Liver (tissue), 9 donors: ENCODE data around the gene FAM184B. TPM values are rescaled to one million over a fixed set of nuclear protein-coding genes. Genes with fewer than 3 reads are reported as not detected.

Source experiments
- DNase-seq: peaks from one replicate; pipeline ENCODE4 v3.0.0-alpha.2; 2017; ENCODE audit warnings: low spot score
- H3K27ac ChIP-seq, 2 donors: one replicate each; pipeline ENCODE4 v1.7.0; 2013; ENCODE audit warnings: inconsistent platforms in 2 of 2, low read length in 2 of 2, control low read depth in 1 of 2, low read depth in 1 of 2, mild to moderate bottlenecking in 1 of 2
- H3K27me3 ChIP-seq, 4 donors: one replicate each; pipeline versions ENCODE4 v1.6.1 to v1.7.0; 2013; ENCODE audit warnings: low read length in 3 of 4, inconsistent platforms in 1 of 4, mild to moderate bottlenecking in 1 of 4, moderate library complexity in 1 of 4; ENCODE audit not compliant: control insufficient read depth in 4 of 4, insufficient read depth in 4 of 4
- H3K36me3 ChIP-seq, 4 donors: one replicate each; pipeline versions ENCODE4 v1.6.1 to v1.7.0; 2013; ENCODE audit warnings: low read length in 3 of 4, mild to moderate bottlenecking in 3 of 4, low read depth in 1 of 4, moderate library complexity in 1 of 4; ENCODE audit not compliant: control insufficient read depth in 4 of 4, insufficient read depth in 3 of 4
- H3K4me1 ChIP-seq, 4 donors: one replicate each; pipeline versions ENCODE4 v1.6.1 to v1.7.0; 2013; ENCODE audit warnings: low read length in 3 of 4, mild to moderate bottlenecking in 3 of 4, moderate library complexity in 1 of 4; ENCODE audit not compliant: control insufficient read depth in 4 of 4, insufficient read depth in 4 of 4
- H3K4me3 ChIP-seq, 3 donors: one replicate each; pipeline versions ENCODE4 v1.6.1 to v1.7.0; 2013; ENCODE audit warnings: low read length in 3 of 3, control low read depth in 1 of 3, low read depth in 1 of 3, mild to moderate bottlenecking in 1 of 3
- H3K9ac ChIP-seq, 2 donors: one replicate each; pipeline ENCODE4 v1.7.0; 2013; ENCODE audit warnings: low read length in 2 of 2, mild to moderate bottlenecking in 2 of 2, moderate library complexity in 2 of 2, control low read depth in 1 of 2, low read depth in 1 of 2
- H3K9me3 ChIP-seq, 4 donors: one replicate each; pipeline versions ENCODE4 v1.6.1 to v1.7.0; 2013; ENCODE audit warnings: low read length in 3 of 4; ENCODE audit not compliant: control insufficient read depth in 4 of 4
- EGR1 ChIP-seq, 2 donors: IDR thresholded peaks; 2 replicates each; pipeline ENCODE4 v1.6.1; 2016 to 2018; ENCODE audit warnings: antibody characterized with exemption in 2 of 2, low read depth in 2 of 2
- FOXA1 ChIP-seq: IDR thresholded peaks from 2 replicates; pipeline ENCODE4 v1.6.1; 2016; ENCODE audit warnings: antibody characterized with exemption
- FOXA2 ChIP-seq: IDR thresholded peaks from 2 replicates; pipeline ENCODE4 v1.6.1; 2016; ENCODE audit warnings: antibody characterized with exemption
- GABPA ChIP-seq, 2 donors: IDR thresholded peaks in 1 of 2; conservative IDR thresholded peaks in 1 of 2; 2 replicates each; pipeline ENCODE4 v1.6.1; 2016; ENCODE audit warnings: antibody characterized with exemption in 2 of 2, mild to moderate bottlenecking in 1 of 2, moderate library complexity in 1 of 2
- HNF4A ChIP-seq, 2 donors: conservative IDR thresholded peaks; 2 replicates each; pipeline ENCODE4 v1.6.1; 2016; ENCODE audit warnings: antibody characterized with exemption in 2 of 2, mild to moderate bottlenecking in 2 of 2
- HNF4G ChIP-seq: IDR thresholded peaks from 2 replicates; pipeline ENCODE4 v1.6.1; 2016; ENCODE audit warnings: antibody characterized with exemption
- JUND ChIP-seq, 2 donors: IDR thresholded peaks; 2 replicates each; pipeline ENCODE4 v1.6.1; 2016; ENCODE audit warnings: antibody characterized with exemption in 2 of 2
- NR2F2 ChIP-seq: IDR thresholded peaks from 2 replicates; pipeline ENCODE4 v1.6.1; 2016; ENCODE audit warnings: antibody characterized with exemption
- RAD21 ChIP-seq, 2 donors: IDR thresholded peaks; 2 replicates each; pipeline ENCODE4 v1.6.1; 2016; ENCODE audit warnings: antibody characterized with exemption in 2 of 2, mild to moderate bottlenecking in 2 of 2
- RXRA ChIP-seq, 2 donors: IDR thresholded peaks; 2 replicates each; pipeline ENCODE4 v1.6.1; 2017 to 2018; ENCODE audit warnings: antibody characterized with exemption in 2 of 2, mild to moderate bottlenecking in 1 of 2
- SP1 ChIP-seq: IDR thresholded peaks from 2 replicates; pipeline ENCODE4 v1.6.1; 2018; ENCODE audit warnings: antibody characterized with exemption, mild to moderate bottlenecking
- TAF1 ChIP-seq: conservative IDR thresholded peaks from 2 replicates; pipeline ENCODE4 v1.6.1; 2016; ENCODE audit warnings: antibody characterized with exemption, mild to moderate bottlenecking
- YY1 ChIP-seq: IDR thresholded peaks from 2 replicates; pipeline ENCODE4 v1.6.1; 2016; ENCODE audit warnings: antibody characterized with exemption, mild to moderate bottlenecking
- WGBS: extraction: QIAGEN DNeasy Blood & Tissue Kit; methylation state at CpG from one replicate; pipeline ENCODE4 v1.1.7; 2013; 5-methylcytosine and 5-hydroxymethylcytosine counted together
- polyA plus RNA-seq, 2 donors: library from polyadenylated mRNA; stranded (reverse) in 1 of 2; unstranded in 1 of 2; fragments of 200-250 nt in 1 of 2; fragments of >200 nt in 1 of 2; fragmentation: Nextera tagmentation in 1 of 2; extraction: Ambion mirVana in 1 of 2; gene quantifications; one replicate each; pipeline versions ENCODE4 v1.2.1 to v1.2.3, GENCODE V29; 2013 to 2015
- total RNA-seq, 2 donors: library from RNA; depleted of rRNA; stranded (reverse); fragments of >200 nt; gene quantifications; one replicate each; pipeline ENCODE4 v1.2.3, GENCODE V29; 2014
- TF ChIP-seq, protein P1 (sequence below): IDR thresholded peaks from 2 replicates; pipeline ENCODE4 v1.6.1; 2016; ENCODE audit warnings: antibody characterized with exemption
- TF ChIP-seq, protein P2 (sequence below): IDR thresholded peaks from 2 replicates; pipeline ENCODE4 v1.6.1; 2016; ENCODE audit warnings: antibody characterized with exemption, mild to moderate bottlenecking
- TF ChIP-seq, protein P3 (sequence below): IDR thresholded peaks from 2 replicates; pipeline ENCODE4 v1.6.1; 2016; ENCODE audit warnings: antibody characterized with exemption
- TF ChIP-seq, protein P4 (sequence below): IDR thresholded peaks from 2 replicates; pipeline ENCODE4 v1.6.1; 2016; ENCODE audit warnings: antibody characterized with exemption
- TF ChIP-seq, protein P5 (sequence below): fragments of 150-350 bp; IDR thresholded peaks from 2 replicates; pipeline ENCODE4 v1.5.1; 2017; ENCODE audit warnings: improper control_type of control experiment, low read depth, low read length; ENCODE audit not compliant: missing input control
- donor health status: healthy.
- donor health status: healthy.
- donor health status: healthy.
- donor health status: healthy.
- donor health status: healthy.

FAM184B gene
- total and polyA plus RNA-seq, 4 donors: 0.01 TPM; not detected in 3

DNA sequence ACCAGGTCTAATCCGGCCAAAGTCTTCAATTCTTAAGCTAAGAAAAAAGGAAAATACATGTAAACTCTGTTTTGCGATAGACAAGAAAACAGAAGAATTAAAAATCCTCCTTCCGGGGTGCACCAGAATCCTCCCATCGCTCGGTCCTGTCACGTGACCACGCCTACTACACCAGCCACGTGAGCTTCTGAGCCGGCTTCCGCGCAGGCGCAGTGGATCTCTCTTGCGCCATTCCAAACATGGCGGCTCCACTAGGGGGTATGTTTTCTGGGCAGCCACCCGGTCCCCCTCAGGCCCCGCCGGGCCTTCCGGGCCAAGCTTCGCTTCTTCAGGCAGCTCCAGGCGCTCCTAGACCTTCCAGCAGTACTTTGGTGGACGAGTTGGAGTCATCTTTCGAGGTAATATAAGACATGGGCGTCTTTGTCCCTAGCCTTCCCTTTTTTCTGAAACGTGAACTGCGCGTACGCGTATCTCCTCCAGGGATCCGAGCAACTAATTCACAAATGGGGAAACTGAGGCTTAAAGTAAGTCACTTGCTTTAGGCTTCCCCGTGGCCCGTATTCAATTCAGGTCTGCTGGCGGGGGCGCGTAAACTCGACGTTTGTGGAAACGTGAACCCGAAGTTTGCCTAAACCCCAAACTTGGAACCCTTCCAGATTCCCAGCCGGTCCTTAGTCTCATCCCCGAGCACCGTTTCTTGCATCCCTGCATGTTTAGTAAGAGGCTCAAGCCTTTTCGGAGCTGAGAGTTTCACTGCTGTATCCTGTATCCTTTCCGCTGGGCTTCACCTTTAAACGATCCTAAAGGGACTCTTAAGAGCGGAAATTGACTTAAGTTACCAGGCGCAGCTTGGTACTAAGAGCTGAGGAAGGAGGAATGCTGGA is 166.8 kb downstream of the FAM184B start, which contains the start of gene MED28:
MED28 (plus strand) TSS at position 226 of the 884 bp plus-strand sequence; CDS start at position 240, 14 bp downstream.
- H3K9ac ChIP-seq: peak within 1 kb of the TSS; percentile 80 to 99
- H3K9me3 ChIP-seq: no peaks in the 10 kb centered on the region
- peak within 1 kb of the TSS; percentile 55 to 99 (median 94) for H3K4me3 ChIP-seq
- TF ChIP-seq FOXA2: no peak
- peak; percentile 99 for TF ChIP-seq YY1
- peak in 1 of 2 donors; percentile 29 for TF ChIP-seq EGR1 (IDR thresholded peaks at IDR 0.05; ENCODE audit: low read depth in 2 of 2)
- no peak for TF ChIP-seq FOXA1
- peak; percentile 49 for TF ChIP-seq TAF1
- TF ChIP-seq SP1: peak; percentile 40
- peak in 1 of 2 donors; percentile 15 for TF ChIP-seq RAD21 (IDR thresholded peaks at IDR 0.05)
- peak in 1 of 2 donors; percentile 11 for TF ChIP-seq HNF4A (conservative IDR thresholded peaks at IDR 0.05)
- TF ChIP-seq HNF4G: no peak
- TF ChIP-seq, protein P1, sequence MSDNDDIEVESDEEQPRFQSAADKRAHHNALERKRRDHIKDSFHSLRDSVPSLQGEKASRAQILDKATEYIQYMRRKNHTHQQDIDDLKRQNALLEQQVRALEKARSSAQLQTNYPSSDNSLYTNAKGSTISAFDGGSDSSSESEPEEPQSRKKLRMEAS: peak; percentile 65
- TF ChIP-seq, protein P2, sequence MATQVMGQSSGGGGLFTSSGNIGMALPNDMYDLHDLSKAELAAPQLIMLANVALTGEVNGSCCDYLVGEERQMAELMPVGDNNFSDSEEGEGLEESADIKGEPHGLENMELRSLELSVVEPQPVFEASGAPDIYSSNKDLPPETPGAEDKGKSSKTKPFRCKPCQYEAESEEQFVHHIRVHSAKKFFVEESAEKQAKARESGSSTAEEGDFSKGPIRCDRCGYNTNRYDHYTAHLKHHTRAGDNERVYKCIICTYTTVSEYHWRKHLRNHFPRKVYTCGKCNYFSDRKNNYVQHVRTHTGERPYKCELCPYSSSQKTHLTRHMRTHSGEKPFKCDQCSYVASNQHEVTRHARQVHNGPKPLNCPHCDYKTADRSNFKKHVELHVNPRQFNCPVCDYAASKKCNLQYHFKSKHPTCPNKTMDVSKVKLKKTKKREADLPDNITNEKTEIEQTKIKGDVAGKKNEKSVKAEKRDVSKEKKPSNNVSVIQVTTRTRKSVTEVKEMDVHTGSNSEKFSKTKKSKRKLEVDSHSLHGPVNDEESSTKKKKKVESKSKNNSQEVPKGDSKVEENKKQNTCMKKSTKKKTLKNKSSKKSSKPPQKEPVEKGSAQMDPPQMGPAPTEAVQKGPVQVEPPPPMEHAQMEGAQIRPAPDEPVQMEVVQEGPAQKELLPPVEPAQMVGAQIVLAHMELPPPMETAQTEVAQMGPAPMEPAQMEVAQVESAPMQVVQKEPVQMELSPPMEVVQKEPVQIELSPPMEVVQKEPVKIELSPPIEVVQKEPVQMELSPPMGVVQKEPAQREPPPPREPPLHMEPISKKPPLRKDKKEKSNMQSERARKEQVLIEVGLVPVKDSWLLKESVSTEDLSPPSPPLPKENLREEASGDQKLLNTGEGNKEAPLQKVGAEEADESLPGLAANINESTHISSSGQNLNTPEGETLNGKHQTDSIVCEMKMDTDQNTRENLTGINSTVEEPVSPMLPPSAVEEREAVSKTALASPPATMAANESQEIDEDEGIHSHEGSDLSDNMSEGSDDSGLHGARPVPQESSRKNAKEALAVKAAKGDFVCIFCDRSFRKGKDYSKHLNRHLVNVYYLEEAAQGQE: peak; percentile 13
- TF ChIP-seq, protein P3, sequence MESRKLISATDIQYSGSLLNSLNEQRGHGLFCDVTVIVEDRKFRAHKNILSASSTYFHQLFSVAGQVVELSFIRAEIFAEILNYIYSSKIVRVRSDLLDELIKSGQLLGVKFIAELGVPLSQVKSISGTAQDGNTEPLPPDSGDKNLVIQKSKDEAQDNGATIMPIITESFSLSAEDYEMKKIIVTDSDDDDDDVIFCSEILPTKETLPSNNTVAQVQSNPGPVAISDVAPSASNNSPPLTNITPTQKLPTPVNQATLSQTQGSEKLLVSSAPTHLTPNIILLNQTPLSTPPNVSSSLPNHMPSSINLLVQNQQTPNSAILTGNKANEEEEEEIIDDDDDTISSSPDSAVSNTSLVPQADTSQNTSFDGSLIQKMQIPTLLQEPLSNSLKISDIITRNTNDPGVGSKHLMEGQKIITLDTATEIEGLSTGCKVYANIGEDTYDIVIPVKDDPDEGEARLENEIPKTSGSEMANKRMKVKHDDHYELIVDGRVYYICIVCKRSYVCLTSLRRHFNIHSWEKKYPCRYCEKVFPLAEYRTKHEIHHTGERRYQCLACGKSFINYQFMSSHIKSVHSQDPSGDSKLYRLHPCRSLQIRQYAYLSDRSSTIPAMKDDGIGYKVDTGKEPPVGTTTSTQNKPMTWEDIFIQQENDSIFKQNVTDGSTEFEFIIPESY: peak; percentile 66
- TF ChIP-seq GABPA (IDR thresholded peaks at IDR 0.05 in 1 of 2, conservative IDR thresholded peaks at IDR 0.05 in 1 of 2): peak in 1 of 2 donors; percentile 49
- TF ChIP-seq, protein P4, sequence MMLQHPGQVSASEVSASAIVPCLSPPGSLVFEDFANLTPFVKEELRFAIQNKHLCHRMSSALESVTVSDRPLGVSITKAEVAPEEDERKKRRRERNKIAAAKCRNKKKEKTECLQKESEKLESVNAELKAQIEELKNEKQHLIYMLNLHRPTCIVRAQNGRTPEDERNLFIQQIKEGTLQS: no peak
- TF ChIP-seq NR2F2: no peak
- peak in 1 of 2 donors; percentile 40 for TF ChIP-seq JUND (IDR thresholded peaks at IDR 0.05)
- TF ChIP-seq, protein P5, sequence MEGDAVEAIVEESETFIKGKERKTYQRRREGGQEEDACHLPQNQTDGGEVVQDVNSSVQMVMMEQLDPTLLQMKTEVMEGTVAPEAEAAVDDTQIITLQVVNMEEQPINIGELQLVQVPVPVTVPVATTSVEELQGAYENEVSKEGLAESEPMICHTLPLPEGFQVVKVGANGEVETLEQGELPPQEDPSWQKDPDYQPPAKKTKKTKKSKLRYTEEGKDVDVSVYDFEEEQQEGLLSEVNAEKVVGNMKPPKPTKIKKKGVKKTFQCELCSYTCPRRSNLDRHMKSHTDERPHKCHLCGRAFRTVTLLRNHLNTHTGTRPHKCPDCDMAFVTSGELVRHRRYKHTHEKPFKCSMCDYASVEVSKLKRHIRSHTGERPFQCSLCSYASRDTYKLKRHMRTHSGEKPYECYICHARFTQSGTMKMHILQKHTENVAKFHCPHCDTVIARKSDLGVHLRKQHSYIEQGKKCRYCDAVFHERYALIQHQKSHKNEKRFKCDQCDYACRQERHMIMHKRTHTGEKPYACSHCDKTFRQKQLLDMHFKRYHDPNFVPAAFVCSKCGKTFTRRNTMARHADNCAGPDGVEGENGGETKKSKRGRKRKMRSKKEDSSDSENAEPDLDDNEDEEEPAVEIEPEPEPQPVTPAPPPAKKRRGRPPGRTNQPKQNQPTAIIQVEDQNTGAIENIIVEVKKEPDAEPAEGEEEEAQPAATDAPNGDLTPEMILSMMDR: no peak
- peak in 1 of 2 donors; percentile 15 for TF ChIP-seq RXRA (IDR thresholded peaks at IDR 0.05)
- peak within 1 kb of the TSS; percentile 80 to 86 for H3K27ac ChIP-seq
- no peaks in the 10 kb centered on the region for H3K27me3 ChIP-seq
- H3K36me3 ChIP-seq: peaks cover 0 to 5% (median 2%) of the 10 kb centered on the region in 4 donors
- WGBS: under 1% methylated on average over 46 of the region's 46 CpGs
- peak; percentile 93 for DNase-seq
- peaks cover 4 to 26% (median 21%) of the 10 kb centered on the region in 4 donors for H3K4me1 ChIP-seq
